Neural crest cell (in vitro differentiated cells): ENCODE data around the gene CPNE5. TPM values are rescaled to one million over a fixed set of nuclear protein-coding genes. Genes with fewer than 3 reads are reported as not detected.

Experiments
- DNase-seq: peaks from one replicate; pipeline ENCODE4 v3.0.0; 2021; ENCODE audit warnings: low read depth, mixed read lengths, low spot score
- H3K27ac Mint-ChIP-seq: one replicate; pipeline ENCODE4 v1.8.0; 2021; ENCODE audit warnings: mild to moderate bottlenecking, mixed read lengths; ENCODE audit not compliant: unreplicated experiment
- H3K27me3 Mint-ChIP-seq: 2 replicates; pipeline ENCODE4 v1.8.0; 2021; ENCODE audit warnings: low read depth, mild to moderate bottlenecking, mixed read lengths
- H3K36me3 Mint-ChIP-seq: 2 replicates; pipeline ENCODE4 v1.8.0; 2021; ENCODE audit warnings: low read depth, mild to moderate bottlenecking, mixed read lengths
- H3K4me1 Mint-ChIP-seq: 2 replicates; pipeline ENCODE4 v1.8.0; 2021; ENCODE audit warnings: mixed read lengths
- H3K4me3 Mint-ChIP-seq: one replicate; pipeline ENCODE4 v1.8.0; 2021; ENCODE audit warnings: mild to moderate bottlenecking, mixed read lengths
- H3K9me3 Mint-ChIP-seq: 2 replicates; pipeline ENCODE4 v1.8.0; 2021; ENCODE audit warnings: mixed read lengths
- CTCF ChIP-seq: fragments of 200-600 bp; sonication (generic); conservative IDR thresholded peaks from 2 replicates; pipeline ENCODE4 v1.5.0; 2021; ENCODE audit warnings: antibody characterized with exemption, mild to moderate bottlenecking
- total RNA-seq: library from RNA; stranded (reverse); gene quantifications from 2 replicates; pipeline ENCODE4 v1.2.1, GENCODE V29; 2021

Gene CPNE5
- total RNA-seq, 1 donor from 2014 or later = 0.54 TPM

- Mint-ChIP-seq H3K9me3 (peaks cover 2% of the 10 kb centered on the region), H3K27ac (no peak overlapping the region), H3K4me1 (no peaks in the 10 kb centered on the region), H3K4me3 (no peak overlapping the region), H3K27me3 (peaks cover 3% of the 10 kb centered on the region), H3K36me3 (no peaks in the 10 kb centered on the region)
- DNase-seq = no peak
- no peak for TF ChIP-seq CTCF
Measured at GRCh38 chr6:36692220-36692619, 147.0 kb downstream of the CPNE5 start.

- no peak overlapping the region for H3K27ac Mint-ChIP-seq
- no peak for TF ChIP-seq CTCF
- no peak for DNase-seq
- no peaks in the 10 kb centered on the region for H3K4me1 Mint-ChIP-seq
- no peaks in the 10 kb centered on the region for H3K9me3 Mint-ChIP-seq
- no peak overlapping the region for H3K4me3 Mint-ChIP-seq
- no peaks in the 10 kb centered on the region for H3K36me3 Mint-ChIP-seq
- peaks cover 3% of the 10 kb centered on the region for H3K27me3 Mint-ChIP-seq
Measured at GRCh38 chr6:36691612-36692011, 147.6 kb downstream of the CPNE5 start.

GRCh38 chr6:36691011-36691410, 148.2 kb downstream of the CPNE5 start:
- H3K27ac Mint-ChIP-seq = no peak overlapping the region
- H3K27me3 Mint-ChIP-seq = peaks cover 3% of the 10 kb centered on the region
- H3K4me1 Mint-ChIP-seq = no peaks in the 10 kb centered on the region
- no peak overlapping the region for H3K4me3 Mint-ChIP-seq
- H3K36me3 Mint-ChIP-seq = no peaks in the 10 kb centered on the region
- TF ChIP-seq CTCF = no peak
- H3K9me3 Mint-ChIP-seq = no peaks in the 10 kb centered on the region
- DNase-seq = no peak

Other genes with a start within 250 kb of the CPNE5 start
- gene SRSF3, start 245.1 kb downstream of the CPNE5 start, total RNA-seq = 611 and 636 TPM in 2 replicates
- 11.6 and 12.5 TPM in 2 replicates for gene CDKN1A, start 160.7 kb downstream of the CPNE5 start, total RNA-seq
- not detected in 2 replicates for gene RAB44, start 141.6 kb downstream of the CPNE5 start, total RNA-seq
- 82.8 and 84.9 TPM in 2 replicates for gene PPIL1, start 35.4 kb upstream of the CPNE5 start, total RNA-seq
- gene C6orf89, start 46.5 kb upstream of the CPNE5 start, total RNA-seq = 29.0 and 32.3 TPM in 2 replicates
- gene PI16, start 115.3 kb upstream of the CPNE5 start, total RNA-seq = not detected in 2 replicates
- gene MTCH1, start 146.8 kb upstream of the CPNE5 start, total RNA-seq = 182 and 193 TPM in 2 replicates
- not detected in 2 replicates for gene FGD2, start 166.2 kb upstream of the CPNE5 start, total RNA-seq